ENCODE data around the gene TMEM120A. TPM values are rescaled to one million over a fixed set of nuclear protein-coding genes. Genes with fewer than 3 reads are reported as not detected.

The TMEM120A gene
- total RNA-seq, 1 donor from 2014 or later, result 34.2 TPM

- Mint-ChIP-seq H3K9me3 (ENCODE audit: unreplicated experiment) (no peaks in the 10 kb centered on the region), H3K36me3 (ENCODE audit: low read depth, unreplicated experiment) (peaks cover 12% of the 10 kb centered on the region), H3K4me3 (ENCODE audit: unreplicated experiment) (no peak overlapping the region), H3K4me1 (ENCODE audit: low read depth, unreplicated experiment) (peaks cover 9% of the 10 kb centered on the region), H3K27ac (ENCODE audit: unreplicated experiment) (no peak overlapping the region), H3K27me3 (ENCODE audit: low read depth, unreplicated experiment) (no peaks in the 10 kb centered on the region)
- DNase-seq (ENCODE audit: low read depth), result no peak
- H3K27ac ChIP-seq (ENCODE audit: low read depth, low read length), result no peak overlapping the region
- no peak overlapping the region for H2AFZ ChIP-seq (ENCODE audit: low read depth, low read length)
- H3K9ac ChIP-seq (ENCODE audit: low read length), result no peak overlapping the region
- H3K36me3 ChIP-seq (ENCODE audit: insufficient read depth, low read length), result no peaks in the 10 kb centered on the region
- peaks cover 4% of the 10 kb centered on the region for H4K20me1 ChIP-seq (ENCODE audit: insufficient read depth, low read length)
- peaks cover 4% of the 10 kb centered on the region for H3K4me1 ChIP-seq (ENCODE audit: insufficient read depth, low read length)
- no peak for FAIRE-seq
- no peaks in the 10 kb centered on the region for H3K79me2 ChIP-seq (ENCODE audit: insufficient read depth, low read length)
- no peaks in the 10 kb centered on the region for H3K9me3 ChIP-seq (ENCODE audit: insufficient read depth, low read depth, low read length)
- no peaks in the 10 kb centered on the region for H3K27me3 ChIP-seq (ENCODE audit: insufficient read depth, low read length)
- H3K4me2 ChIP-seq (ENCODE audit: low read length), result no peak overlapping the region
- no peak overlapping the region for H3K4me3 ChIP-seq (ENCODE audit: insufficient read depth, low read depth, low read length)
- no peak for TF ChIP-seq CTCF (IDR thresholded peaks at IDR 0.05; ENCODE audit: insufficient read depth, low read depth, low read length)
- no peak for TF ChIP-seq EZH2 (IDR thresholded peaks at IDR 0.05; ENCODE audit: insufficient read depth, low read length)
Observed at GRCh38 chr7:75987805-75988567, 6.4 kb downstream of the TMEM120A start.

GRCh38 chr7:75987026-75987804 lies 7.2 kb downstream of the TMEM120A start:
- H3K9me3 ChIP-seq (ENCODE audit: insufficient read depth, low read depth, low read length), result no peaks in the 10 kb centered on the region
- no peak overlapping the region for H3K4me2 ChIP-seq (ENCODE audit: low read length)
- no peak overlapping the region for H3K9ac ChIP-seq (ENCODE audit: low read length)
- peaks cover 12% of the 10 kb centered on the region for H3K36me3 Mint-ChIP-seq (ENCODE audit: low read depth, unreplicated experiment)
- no peak for DNase-seq (ENCODE audit: low read depth)
- H3K4me3 Mint-ChIP-seq (ENCODE audit: unreplicated experiment), result no peak overlapping the region
- H4K20me1 ChIP-seq (ENCODE audit: insufficient read depth, low read length), result peaks cover 3% of the 10 kb centered on the region
- no peak overlapping the region for H2AFZ ChIP-seq (ENCODE audit: low read depth, low read length)
- no peak for FAIRE-seq
- no peak overlapping the region for H3K27ac Mint-ChIP-seq (ENCODE audit: unreplicated experiment)
- H3K27ac ChIP-seq (ENCODE audit: low read depth, low read length), result no peak overlapping the region
- H3K4me3 ChIP-seq (ENCODE audit: insufficient read depth, low read depth, low read length), result no peak overlapping the region
- peaks cover 9% of the 10 kb centered on the region for H3K4me1 Mint-ChIP-seq (ENCODE audit: low read depth, unreplicated experiment)
- peaks cover 4% of the 10 kb centered on the region for H3K4me1 ChIP-seq (ENCODE audit: insufficient read depth, low read length)
- H3K79me2 ChIP-seq (ENCODE audit: insufficient read depth, low read length), result no peaks in the 10 kb centered on the region
- H3K9me3 Mint-ChIP-seq (ENCODE audit: unreplicated experiment), result no peaks in the 10 kb centered on the region
- no peaks in the 10 kb centered on the region for H3K36me3 ChIP-seq (ENCODE audit: insufficient read depth, low read length)
- TF ChIP-seq EZH2 (IDR thresholded peaks at IDR 0.05; ENCODE audit: insufficient read depth, low read length) (no peak), CTCF (IDR thresholded peaks at IDR 0.05; ENCODE audit: insufficient read depth, low read depth, low read length) (no peak)
- H3K27me3 Mint-ChIP-seq (ENCODE audit: low read depth, unreplicated experiment), result no peaks in the 10 kb centered on the region
- H3K27me3 ChIP-seq (ENCODE audit: insufficient read depth, low read length), result no peaks in the 10 kb centered on the region
